WTC11 (cell line): ENCODE measurements around the gene EGFR. TPM values are rescaled to one million over a fixed set of nuclear protein-coding genes. Genes with fewer than 3 reads are reported as not detected.

ENCODE experiments used
- ATAC-seq: fragments of 200-7000 bp; cut with Tn5 transposase; 2 replicates; pipeline ENCODE4 v1.10.0; 2021; ENCODE audit warnings: mild to moderate bottlenecking, moderate library complexity
- CTCF ChIA-PET: fragments of 300-600 bp; sonication (Branson Sonifier 250); formaldehyde crosslinking; loops from one replicate; lab custom pipeline; 2021; ENCODE audit warnings: antibody characterized with exemption; lab: Charles Lee
- POLR2A ChIA-PET: fragments of 350-600 bp; sonication (Branson Sonifier 250); formaldehyde crosslinking; loops from one replicate; lab custom pipeline; 2021; ENCODE audit warnings: antibody characterized with exemption; lab: Charles Lee
- DNase-seq: peaks from one replicate; pipeline ENCODE4 v3.0.0; 2021; ENCODE audit warnings: low spot score
- H3K27ac Mint-ChIP-seq: 2 replicates; pipeline ENCODE4 v1.8.0; 2021; ENCODE audit warnings: mixed read lengths
- H3K27me3 Mint-ChIP-seq: 2 replicates; pipeline ENCODE4 v1.8.0; 2021; ENCODE audit warnings: low read depth, mild to moderate bottlenecking, moderate library complexity, mixed read lengths
- H3K36me3 Mint-ChIP-seq: 2 replicates; pipeline ENCODE4 v1.8.0; 2021; ENCODE audit warnings: mixed read lengths
- H3K4me1 Mint-ChIP-seq: 2 replicates; pipeline ENCODE4 v1.8.0; 2022; ENCODE audit warnings: mixed read lengths
- H3K4me3 Mint-ChIP-seq: 2 replicates; pipeline ENCODE4 v1.8.0; 2021; ENCODE audit warnings: mild to moderate bottlenecking, moderate library complexity, mixed read lengths
- H3K9me3 Mint-ChIP-seq: 2 replicates; pipeline ENCODE4 v1.8.0; 2021; ENCODE audit warnings: mixed read lengths
- ATF6 ChIP-seq: sonication (generic); formaldehyde crosslinking; IDR thresholded peaks from 2 replicates; pipeline ENCODE4 v1.8.1; 2023; ENCODE audit warnings: mild to moderate bottlenecking, missing genetic modification reagents
- EMX1 ChIP-seq: fragments of 250-450 bp; sonication (Bioruptor Pico); IDR thresholded peaks from 2 replicates; pipeline ENCODE4 v1.8.0; 2021; ENCODE audit warnings: mild to moderate bottlenecking
- ESRRA ChIP-seq: sonication (generic); formaldehyde crosslinking; IDR thresholded peaks from 2 replicates; pipeline ENCODE4 v1.8.1; 2022; ENCODE audit warnings: mild to moderate bottlenecking, missing genetic modification reagents, borderline replicate concordance
- FOXK1 ChIP-seq: sonication (generic); formaldehyde crosslinking; IDR thresholded peaks from 2 replicates; pipeline ENCODE4 v1.8.0; 2022; ENCODE audit warnings: mild to moderate bottlenecking, moderate library complexity, missing genetic modification reagents
- GABPB1 ChIP-seq: sonication (generic); formaldehyde crosslinking; IDR thresholded peaks from 2 replicates; pipeline ENCODE4 v1.8.1; 2023; ENCODE audit warnings: mild to moderate bottlenecking, missing genetic modification reagents
- GTF2I ChIP-seq: fragments of 250-450 bp; sonication (Bioruptor Pico); conservative IDR thresholded peaks from 2 replicates; pipeline ENCODE4 v1.4.0; 2021; ENCODE audit warnings: mild to moderate bottlenecking
- JUN ChIP-seq: sonication (generic); formaldehyde crosslinking; IDR thresholded peaks from 2 replicates; pipeline ENCODE4 v1.8.0; 2023; ENCODE audit warnings: mild to moderate bottlenecking, missing genetic modification reagents
- MLX ChIP-seq: sonication (generic); formaldehyde crosslinking; IDR thresholded peaks from 2 replicates; pipeline ENCODE4 v1.8.1; 2023; ENCODE audit warnings: mild to moderate bottlenecking, missing genetic modification reagents, moderate library complexity
- MXD4 ChIP-seq: fragments of 250-450 bp; sonication (Bioruptor Pico); IDR thresholded peaks from 2 replicates; pipeline ENCODE4 v1.8.0; 2021; ENCODE audit warnings: mild to moderate bottlenecking, moderate library complexity, borderline replicate concordance
- NR3C1 ChIP-seq: sonication (generic); formaldehyde crosslinking; conservative IDR thresholded peaks from 2 replicates; pipeline ENCODE4 v1.8.1; 2023; ENCODE audit warnings: low read depth, mild to moderate bottlenecking, missing genetic modification reagents
- PREB ChIP-seq: sonication (generic); formaldehyde crosslinking; IDR thresholded peaks from 2 replicates; pipeline ENCODE4 v1.8.1; 2022; ENCODE audit warnings: mild to moderate bottlenecking, missing genetic modification reagents, moderate library complexity, borderline replicate concordance
- RELA ChIP-seq: sonication (generic); formaldehyde crosslinking; IDR thresholded peaks from 2 replicates; pipeline ENCODE4 v1.8.1; 2022; ENCODE audit warnings: missing genetic modification reagents, mild to moderate bottlenecking, borderline replicate concordance
- SMAD3 ChIP-seq: sonication (generic); formaldehyde crosslinking; IDR thresholded peaks from 2 replicates; pipeline ENCODE4 v1.8.0; 2022; ENCODE audit warnings: missing genetic modification reagents, mild to moderate bottlenecking, borderline replicate concordance
- USF1 ChIP-seq: sonication (generic); formaldehyde crosslinking; IDR thresholded peaks from 2 replicates; pipeline ENCODE4 v1.8.0; 2022; ENCODE audit warnings: mild to moderate bottlenecking, missing genetic modification reagents
- ZBTB21 ChIP-seq: sonication (generic); formaldehyde crosslinking; IDR thresholded peaks from 2 replicates; pipeline ENCODE4 v1.8.1; 2023; ENCODE audit warnings: mild to moderate bottlenecking, missing genetic modification reagents, borderline replicate concordance
- ZBTB43 ChIP-seq: sonication (generic); formaldehyde crosslinking; IDR thresholded peaks from 2 replicates; pipeline ENCODE4 v1.8.1; 2023; ENCODE audit warnings: mild to moderate bottlenecking, missing genetic modification reagents
- ZNF263 ChIP-seq: sonication (generic); formaldehyde crosslinking; IDR thresholded peaks from 2 replicates; pipeline ENCODE4 v1.8.1; 2022; ENCODE audit warnings: low read depth, mild to moderate bottlenecking, moderate library complexity, missing genetic modification reagents
- total RNA-seq: library from RNA; stranded (reverse); gene quantifications from 3 replicates; pipeline ENCODE4 v1.2.3, GENCODE V29; 2021
- TF ChIP-seq, protein P1 (sequence below): sonication (generic); formaldehyde crosslinking; IDR thresholded peaks from 2 replicates; pipeline ENCODE4 v1.8.1; 2022; ENCODE audit warnings: mild to moderate bottlenecking, moderate library complexity, missing genetic modification reagents

Gene EGFR
- total RNA-seq, 1 experiment from 2014 or later = 5.9 TPM

GRCh38 chr7:55087521-55087961, 68.7 kb downstream of the EGFR start (continued):
- TF ChIP-seq RELA (CRISPR knock-in tag) (no peak), EMX1 (CRISPR knock-in tag) (no peak), SMAD3 (no peak), ZNF263 (CRISPR knock-in tag) (no peak), GABPB1 (no peak), MLX (CRISPR knock-in tag) (no peak), MXD4 (no peak)
- TF ChIP-seq, all 79 proteins: peak for 0

DNA sequence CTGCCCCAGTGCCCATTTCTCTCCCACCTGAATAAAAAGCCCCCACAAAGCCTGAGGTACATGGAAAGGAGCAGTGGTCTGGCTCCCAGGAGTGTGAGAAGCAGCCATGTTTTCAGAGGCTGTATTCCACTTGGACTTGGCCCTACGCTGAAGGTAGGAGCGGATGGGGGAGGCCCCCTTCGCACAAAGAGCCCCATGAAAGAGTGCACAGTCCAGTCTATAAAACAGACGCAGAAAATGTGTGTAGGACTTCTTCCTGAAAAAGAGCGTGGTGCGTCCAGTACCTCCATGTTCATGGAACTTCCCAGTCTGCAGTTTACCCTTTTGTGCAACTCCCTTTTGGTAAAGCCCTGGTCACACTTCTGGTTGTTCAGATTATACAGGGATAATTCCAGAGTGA, 69.3 kb downstream of the EGFR start:
- Mint-ChIP-seq H3K4me3 (no peak overlapping the region), H3K9me3 (0 out of 2 replicates have a peak, but pooled peaks cover 4% of the 10 kb centered on the region), H3K27me3 (no peaks in the 10 kb centered on the region)
- no peak for DNase-seq
- TF ChIP-seq, protein P1, sequence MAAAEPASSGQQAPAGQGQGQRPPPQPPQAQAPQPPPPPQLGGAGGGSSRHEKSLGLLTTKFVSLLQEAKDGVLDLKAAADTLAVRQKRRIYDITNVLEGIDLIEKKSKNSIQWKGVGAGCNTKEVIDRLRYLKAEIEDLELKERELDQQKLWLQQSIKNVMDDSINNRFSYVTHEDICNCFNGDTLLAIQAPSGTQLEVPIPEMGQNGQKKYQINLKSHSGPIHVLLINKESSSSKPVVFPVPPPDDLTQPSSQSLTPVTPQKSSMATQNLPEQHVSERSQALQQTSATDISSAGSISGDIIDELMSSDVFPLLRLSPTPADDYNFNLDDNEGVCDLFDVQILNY (CRISPR knock-in tag) = no peak
- TF ChIP-seq MXD4 (no peak), NR3C1 (CRISPR knock-in tag) (no peak), ZBTB43 (CRISPR knock-in tag) (no peak), ESRRA (CRISPR knock-in tag) (no peak), PREB (CRISPR knock-in tag) (no peak), GTF2I (CRISPR knock-in tag) (no peak), ZBTB21 (no peak), USF1 (CRISPR knock-in tag) (no peak), JUN (no peak), FOXK1 (CRISPR knock-in tag) (no peak), ATF6 (CRISPR knock-in tag) (no peak)
- TF ChIP-seq, all 79 proteins: peak for 0
- ChIA-PET CTCF (no interaction called here), POLR2A (no interaction called here)
- Mint-ChIP-seq H3K36me3 (no peaks in the 10 kb centered on the region), H3K4me1 (peaks cover 28% of the 10 kb centered on the region), H3K27ac (no peak overlapping the region)
- no peak for ATAC-seq

DNA sequence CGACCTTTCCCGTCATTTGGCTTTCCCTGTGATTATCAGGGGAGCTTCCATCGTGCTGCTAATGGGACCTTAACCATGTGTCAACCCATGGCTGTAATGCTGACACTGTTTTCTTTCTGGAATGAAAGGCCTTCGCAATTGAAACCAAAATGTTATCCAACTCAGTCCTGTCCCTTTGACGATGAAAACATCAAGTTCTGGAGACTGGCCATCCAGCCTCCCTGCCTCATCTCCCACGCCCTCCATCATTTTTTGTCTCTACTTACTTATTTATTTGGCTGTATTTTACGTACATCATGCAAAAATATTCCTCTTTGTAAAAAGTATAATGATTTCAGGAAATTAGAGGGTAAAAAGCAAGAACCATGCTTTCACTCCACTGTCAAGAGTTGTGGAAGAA, 69.8 kb downstream of the EGFR start:
- Mint-ChIP-seq H3K27me3 (no peaks in the 10 kb centered on the region), H3K27ac (no peak overlapping the region), H3K36me3 (no peaks in the 10 kb centered on the region), H3K4me3 (no peak overlapping the region), H3K4me1 (peaks cover 28% of the 10 kb centered on the region), H3K9me3 (0 out of 2 replicates have a peak, but pooled peaks cover 2% of the 10 kb centered on the region)
- no peak for DNase-seq
- CTCF ChIA-PET = no interaction called here
- POLR2A ChIA-PET = no interaction called here
- ATAC-seq = no peak
- TF ChIP-seq, protein P1 (CRISPR knock-in tag) = no peak
- TF ChIP-seq, all 79 proteins: peak for 0
